Lower leg skin (tissue), 4 donors: Measurements from ENCODE around the gene C6orf89. TPM values are rescaled to one million over a fixed set of nuclear protein-coding genes. Genes with fewer than 3 reads are reported as not detected.

Experiments
- DNase-seq, 2 donors: peaks; one replicate each; pipeline ENCODE4 v3.0.0-alpha.2; 2019; ENCODE audit warnings: low spot score in 2 of 2
- H3K4me3 ChIP-seq: fragments of 200-600 bp; sonication (generic); 2 replicates; pipeline ENCODE4 v1.5.1; 2017; ENCODE audit warnings: mild to moderate bottlenecking, low read depth; ENCODE audit not compliant: poor library complexity, severe bottlenecking
- CTCF ChIP-seq, 3 donors: fragments of 450-650 bp; IDR thresholded peaks; one replicate each; pipeline ENCODE4 v1.5.1; 2016; ENCODE audit warnings: antibody characterized with exemption in 3 of 3, mild to moderate bottlenecking in 3 of 3, moderate library complexity in 2 of 3
- POLR2A ChIP-seq, 2 donors: fragments of 450-650 bp; IDR thresholded peaks; one replicate each; pipeline ENCODE4 v1.6.1; 2016 to 2017; ENCODE audit warnings: antibody characterized with exemption in 2 of 2, mild to moderate bottlenecking in 1 of 2, moderate library complexity in 1 of 2
- WGBS, 2 donors: methylation state at CpG; one replicate each; pipeline ENCODE4 v1.1.5; 2018; 5-methylcytosine and 5-hydroxymethylcytosine counted together
- intact Hi-C: fragments of 100-400 bp; cut with DNase I; formaldehyde crosslinking; loops from one replicate; pipeline ENCODE4 v1.15.0; 2023; ENCODE audit warnings: low total_unique reads
- total RNA-seq, 4 donors: library from RNA; depleted of rRNA; stranded (reverse); fragments of >200 nt; gene quantifications; one replicate each; pipeline ENCODE4 v1.1.0, GENCODE V29; 2016

C6orf89 gene
- total RNA-seq, 4 donors from 2014 or later: 27.5 to 47.4 (median 30.5) TPM

DNA sequence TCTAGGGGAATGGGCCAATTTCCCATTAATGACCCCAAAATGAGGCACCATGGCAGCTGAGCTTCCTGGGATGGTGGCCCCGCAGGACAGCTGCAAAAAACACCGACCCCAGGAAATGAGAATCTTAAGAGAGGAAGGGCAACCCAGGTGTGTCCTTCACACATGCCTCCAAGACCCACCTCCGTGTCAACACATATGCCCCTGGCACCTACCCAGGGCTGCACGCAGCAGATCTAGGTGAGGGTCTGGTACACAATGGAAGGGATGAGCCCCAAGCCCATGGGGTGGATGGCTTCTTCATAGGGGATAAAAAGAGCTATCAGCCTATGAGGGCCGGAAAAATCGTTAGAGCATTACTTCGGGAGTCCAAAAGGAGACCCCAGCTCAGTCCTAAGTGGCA is 90.8 kb downstream of the C6orf89 start:
- no peak for DNase-seq
- H3K4me3 ChIP-seq: no peak overlapping the region
- intact Hi-C loops: no loop called here
- TF ChIP-seq CTCF (IDR thresholded peaks at IDR 0.05) (no peak), POLR2A (IDR thresholded peaks at IDR 0.05) (no peak)
- WGBS, 2 donors: 90 to 96% methylated on average over 7 of the region's 7 CpGs

DNA sequence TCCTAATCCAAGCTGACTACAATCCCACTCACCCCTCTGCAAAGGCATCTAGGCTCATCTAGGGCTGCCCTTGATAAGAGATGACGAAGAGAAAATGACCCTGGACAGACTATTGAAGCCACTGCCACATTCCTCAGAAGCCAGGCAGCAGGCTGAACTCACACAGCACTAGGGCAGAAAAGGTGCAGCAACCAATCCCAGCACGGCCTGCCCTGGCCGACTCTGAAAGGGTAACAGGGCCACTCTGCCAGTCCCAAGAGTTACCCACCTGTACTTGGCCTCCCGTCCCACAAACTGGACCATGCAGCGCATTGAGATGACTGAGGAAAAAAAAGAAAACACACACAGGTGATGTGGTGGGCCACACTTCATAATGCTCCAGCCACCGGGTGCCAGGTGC is 91.2 kb downstream of the C6orf89 start:
- 91% methylated on average over 6 of the region's 6 CpGs for WGBS, 2 donors
- TF ChIP-seq POLR2A (IDR thresholded peaks at IDR 0.05): no peak
- no peak for TF ChIP-seq CTCF (IDR thresholded peaks at IDR 0.05)
- H3K4me3 ChIP-seq: no peak overlapping the region
- intact Hi-C loops: no loop called here
- no peak for DNase-seq

- intact Hi-C loops: no loop called here
- WGBS, 2 donors: 71 to 87% methylated on average over 16 of the region's 16 CpGs
- no peak for DNase-seq
- TF ChIP-seq POLR2A (IDR thresholded peaks at IDR 0.05) (no peak), CTCF (IDR thresholded peaks at IDR 0.05) (no peak)
- no peak overlapping the region for H3K4me3 ChIP-seq
Measured at GRCh38 chr6:36977470-36977941, 91.8 kb downstream of the C6orf89 start.

Other genes starting within 250 kb of the C6orf89 start
- 100 to 1,000 TPM; 143 to 200 (median 181) TPM for gene CDKN1A, start 207.2 kb upstream of the C6orf89 start, total RNA-seq
- under 1 TPM; 0.10 to 0.65 (median 0.26) TPM for gene RAB44, start 188.1 kb upstream of the C6orf89 start, total RNA-seq
- gene CPNE5, start 46.5 kb upstream of the C6orf89 start, total RNA-seq: 1 to 10 TPM in 1 of 4 donors, under 1 TPM in 2, not detected in 1; 0.23 to 1.1 (median 0.81) TPM
- 1 to 10 TPM; 2.2 to 9.3 (median 7.3) TPM for gene PPIL1, start 11.1 kb upstream of the C6orf89 start, total RNA-seq
- 10 to 100 TPM in 1 of 4 donors, 1 to 10 TPM in 3; 2.1 to 18.5 (median 2.7) TPM for gene PI16, start 68.8 kb downstream of the C6orf89 start, total RNA-seq
- gene MTCH1, start 100.2 kb downstream of the C6orf89 start, total RNA-seq: 100 to 1,000 TPM; 166 to 219 (median 188) TPM
- 1 to 10 TPM; 2.7 to 9.2 (median 5.2) TPM for gene FGD2, start 119.7 kb downstream of the C6orf89 start, total RNA-seq